Activated CD4-positive, alpha-beta T cell treated with anti-CD3 and anti-CD28 coated beads, Interleukin-2, amount 50 U/mL, for 24 hours (primary cell): ENCODE data around the gene B3GALT5.

Experiments used
- DNase-seq, 2 donors: peaks; one replicate each; pipeline ENCODE4 v3.0.0-alpha.2; 2020; ENCODE audit warnings: low read depth in 1 of 2, low spot score in 1 of 2

Gene B3GALT5

DNA sequence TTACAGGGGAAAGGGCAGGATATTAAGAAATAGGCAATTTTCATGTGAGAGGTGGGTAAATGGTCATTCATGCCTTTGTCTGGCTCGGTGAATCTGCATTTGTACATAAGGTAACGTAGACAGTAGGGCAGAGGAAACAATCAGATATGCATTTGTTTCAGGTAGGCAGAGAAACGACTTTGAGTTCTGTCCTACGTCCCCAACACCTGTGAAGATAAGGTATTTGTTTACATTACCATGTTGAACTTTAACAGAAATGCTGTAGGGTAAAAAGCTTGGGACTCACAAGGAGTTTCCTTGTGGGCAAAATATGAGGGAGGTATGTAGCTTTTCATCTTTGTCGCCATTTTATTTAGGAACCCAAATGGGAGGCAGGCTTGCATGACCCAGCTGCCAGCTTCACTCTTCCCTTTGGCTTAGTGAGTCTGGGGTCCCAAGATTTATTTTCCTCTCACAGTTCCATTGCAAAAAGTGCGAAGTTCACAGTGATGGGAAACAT lies 31.4 kb downstream of the B3GALT5 start:
- no peak for DNase-seq

GRCh38 chr21:39645331-39645730 lies 32.6 kb downstream of the B3GALT5 start:
- DNase-seq = no peak

- no peak for DNase-seq
Observed at GRCh38 chr21:39647476-39647875, 34.7 kb downstream of the B3GALT5 start.

DNA sequence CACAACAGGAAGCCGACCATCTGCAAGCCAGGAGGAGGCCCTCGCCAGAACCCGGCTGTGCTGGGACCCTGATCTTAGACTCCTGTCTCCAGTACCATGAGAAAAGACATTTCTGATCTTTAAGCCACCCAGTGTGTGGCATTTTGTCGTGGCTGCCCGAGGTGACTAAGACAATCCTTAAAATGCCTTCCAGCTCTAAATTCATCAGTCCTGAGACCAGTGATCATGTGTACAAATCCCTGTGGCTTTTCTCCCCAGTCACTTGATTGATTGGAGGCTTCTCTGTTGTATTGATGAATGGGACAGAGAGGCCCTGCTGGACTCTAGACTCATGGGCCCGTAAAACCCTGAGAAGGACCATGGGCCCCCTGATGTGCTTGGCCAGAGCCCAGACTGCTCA lies 36.1 kb downstream of the B3GALT5 start:
- DNase-seq = no peak

- no peak for DNase-seq
Observed at GRCh38 chr21:39649526-39649925, 36.8 kb downstream of the B3GALT5 start.

DNA sequence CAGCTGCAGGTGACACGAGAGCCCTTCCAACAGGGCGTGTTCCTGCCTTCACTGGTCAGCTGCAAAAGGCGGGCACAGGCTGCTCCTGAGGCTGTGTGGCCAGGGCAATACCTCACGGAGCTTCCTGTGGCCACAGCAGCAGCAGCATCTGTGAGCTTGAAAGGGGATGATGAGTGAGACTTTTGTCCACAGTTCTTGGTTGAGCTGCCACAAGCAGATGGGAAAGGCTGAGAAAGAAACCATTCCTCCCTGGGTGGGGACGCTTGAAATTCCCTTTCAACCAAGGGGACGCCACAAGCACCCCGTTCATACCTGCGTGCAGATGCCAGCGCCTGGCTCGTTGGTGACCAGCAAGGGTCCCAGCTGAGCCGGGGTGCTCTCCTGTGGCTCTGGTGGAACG lies 37.6 kb downstream of the B3GALT5 start:
- no peak for DNase-seq

DNA sequence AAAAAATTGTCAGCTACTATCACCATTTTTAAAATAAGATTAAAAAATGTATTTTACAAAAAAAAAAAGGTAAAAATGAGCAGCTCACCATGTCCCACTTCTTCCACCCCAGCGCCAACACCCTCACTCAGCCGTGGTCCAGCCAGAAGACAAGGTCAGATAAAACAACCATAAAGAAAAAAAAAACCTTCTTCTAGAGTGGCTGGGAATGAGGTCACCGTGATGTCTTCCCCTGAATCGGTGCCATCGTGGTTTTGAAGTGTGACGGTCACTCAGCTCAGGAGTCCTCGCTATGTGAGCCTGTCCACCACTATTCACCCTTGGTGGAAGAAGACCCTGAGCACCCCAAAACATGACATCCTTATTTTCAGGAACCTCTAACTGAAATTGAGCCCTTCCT lies 38.1 kb downstream of the B3GALT5 start:
- DNase-seq = no peak

GRCh38 chr21:39651206-39651605 lies 38.5 kb downstream of the B3GALT5 start:
- DNase-seq = no peak

DNA sequence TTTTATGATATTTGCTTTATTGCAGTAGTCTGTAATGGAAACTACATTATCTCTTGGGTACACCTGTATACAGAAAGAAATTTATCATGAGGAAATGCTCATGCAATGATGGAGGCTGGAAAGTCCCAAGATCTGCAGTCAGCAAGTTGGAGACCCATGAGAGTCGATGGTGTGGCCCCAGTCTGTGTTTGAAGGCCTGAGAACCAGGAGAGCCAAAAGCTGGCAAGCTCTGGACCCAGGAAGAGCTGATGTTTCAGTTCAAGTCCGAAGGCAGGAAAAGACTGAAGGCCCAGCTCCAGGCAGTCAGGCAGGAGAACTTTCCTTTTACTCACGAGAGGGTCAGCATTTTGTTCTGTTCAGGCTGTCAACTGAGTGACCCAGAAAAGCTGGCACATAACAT lies 42.2 kb downstream of the B3GALT5 start:
- no peak for DNase-seq

DNA sequence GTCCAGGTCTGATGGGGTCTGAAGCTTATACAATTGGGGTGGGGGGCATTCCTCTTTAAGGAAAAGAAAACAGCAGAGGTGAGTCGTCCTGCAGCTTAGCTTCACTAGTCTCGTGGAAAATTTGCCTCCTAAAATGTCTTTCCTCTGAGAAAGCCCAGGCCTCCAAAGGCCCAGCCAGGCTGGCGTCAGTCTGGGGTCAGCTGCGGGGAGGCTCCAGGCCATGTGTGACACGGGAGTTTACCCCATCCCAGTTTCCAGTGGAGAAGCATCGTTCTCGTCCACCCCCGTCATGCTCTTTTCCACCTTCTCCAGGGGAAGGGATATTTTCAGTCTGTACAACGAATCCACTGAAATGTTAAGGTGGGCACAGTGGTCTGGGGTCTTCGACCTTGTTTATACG lies 42.8 kb downstream of the B3GALT5 start:
- no peak for DNase-seq

- DNase-seq = no peak
Observed at GRCh38 chr21:39656209-39656608, 43.5 kb downstream of the B3GALT5 start.

GRCh38 chr21:39657091-39657689 lies 44.5 kb downstream of the B3GALT5 start:
- no peak for DNase-seq

- DNase-seq = no peak
Observed at GRCh38 chr21:39658066-39658465, 45.3 kb downstream of the B3GALT5 start.

- DNase-seq = no peak
Observed at GRCh38 chr21:39659070-39659815, 46.5 kb downstream of the B3GALT5 start.

GRCh38 chr21:39660191-39660980 lies 47.6 kb downstream of the B3GALT5 start:
- DNase-seq = no peak

DNA sequence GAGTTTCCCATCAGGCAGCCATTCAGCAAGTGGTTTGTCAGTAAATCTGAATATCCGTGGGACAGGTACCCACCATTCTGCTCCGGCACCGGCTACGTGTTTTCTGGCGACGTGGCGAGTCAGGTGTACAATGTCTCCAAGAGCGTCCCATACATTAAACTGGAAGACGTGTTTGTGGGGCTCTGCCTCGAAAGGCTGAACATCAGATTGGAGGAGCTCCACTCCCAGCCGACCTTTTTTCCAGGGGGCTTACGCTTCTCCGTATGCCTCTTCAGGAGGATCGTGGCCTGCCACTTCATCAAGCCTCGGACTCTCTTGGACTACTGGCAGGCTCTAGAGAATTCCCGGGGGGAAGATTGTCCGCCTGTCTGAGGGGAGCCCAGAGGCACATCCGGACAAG lies 48.4 kb downstream of the B3GALT5 start:
- DNase-seq = no peak

- DNase-seq = no peak
Observed at GRCh38 chr21:39661740-39662139, 49.0 kb downstream of the B3GALT5 start.

- no peak for DNase-seq
Observed at GRCh38 chr21:39662411-39662953, 49.7 kb downstream of the B3GALT5 start.

DNA sequence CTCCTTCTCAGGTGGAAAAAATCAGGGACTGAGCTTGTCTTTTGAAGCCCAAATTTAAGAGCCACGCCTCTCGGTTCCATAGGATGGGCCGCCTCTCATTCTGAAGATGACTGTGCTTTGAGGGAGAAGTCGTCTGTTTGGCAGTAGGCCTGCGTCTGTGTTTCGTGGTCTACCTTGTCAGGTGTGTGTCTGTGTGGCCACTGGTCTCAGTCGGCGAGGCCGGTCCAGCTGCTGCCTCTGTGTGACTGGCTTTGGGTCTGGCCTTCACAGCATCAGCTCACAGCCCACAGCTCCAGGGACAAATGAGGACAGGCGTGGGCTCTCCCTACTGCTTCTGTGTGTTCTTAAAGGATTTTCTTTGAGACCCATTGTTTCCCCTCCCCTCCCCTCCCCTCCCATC lies 50.3 kb downstream of the B3GALT5 start:
- DNase-seq = no peak

DNA sequence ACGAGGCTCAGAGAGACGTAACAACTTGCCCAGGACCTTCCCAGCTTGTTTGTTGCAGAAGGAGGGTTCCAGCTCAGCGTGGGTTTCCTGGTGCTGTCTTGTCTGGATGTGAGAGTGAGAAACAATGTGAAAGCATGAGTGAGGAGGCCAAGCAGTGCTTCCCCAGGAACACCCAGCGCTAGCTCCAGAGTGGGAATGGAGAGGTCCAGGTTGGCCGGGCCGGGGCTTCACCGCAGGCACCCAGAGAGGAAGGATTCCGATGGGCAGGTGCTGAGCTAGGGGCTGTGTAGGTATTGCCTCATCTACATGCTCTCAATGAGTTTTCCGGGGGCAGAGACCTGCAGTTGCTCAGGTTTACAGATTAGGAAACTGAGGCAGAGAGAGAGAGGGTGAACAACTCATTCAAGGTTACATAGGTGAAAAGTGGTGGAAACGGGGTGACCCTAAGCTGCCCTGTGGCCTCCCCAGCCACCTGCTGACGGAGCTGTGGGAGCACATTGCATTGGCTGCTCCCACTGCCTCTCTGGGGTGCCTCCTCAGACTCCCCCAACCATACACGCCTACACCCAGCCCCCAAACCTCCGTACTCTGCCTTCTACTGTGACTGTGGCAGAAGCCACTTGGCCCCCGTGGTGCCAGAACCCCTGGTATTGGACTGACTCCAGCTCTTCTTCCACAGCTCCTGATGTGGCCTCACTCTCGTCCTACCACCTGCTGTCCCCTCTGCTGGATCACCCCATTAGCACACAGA lies 51.2 kb downstream of the B3GALT5 start:
- no peak for DNase-seq

GRCh38 chr21:39664586-39664985 lies 51.8 kb downstream of the B3GALT5 start:
- DNase-seq = no peak
